GM19239 (cell line): ENCODE data around the gene NDUFB2.
A peak's percentile ranks its signal among the peaks of the same experiment; 100 is the strongest.
"Not testable (repeated sequence)": the region's sequence is repeated elsewhere in the genome, so short reads cannot be mapped to it uniquely, and the experiment has no call there.

Source experiments
- DNase-seq: peaks from one replicate; pipeline ENCODE4 v3.0.0; 2011; ENCODE audit warnings: low spot score; ENCODE audit not compliant: insufficient read length
- FAIRE-seq: peaks from 2 replicates; lab custom pipeline; 2011; peaks lifted over from hg19 to GRCh38; lab: Jason Lieb, UNC

The NDUFB2 gene

GRCh38 chr7:140696680-140697446, at the start of gene NDUFB2:
TSS of gene NDUFB2 (plus strand) at chr7:140696708. CDS start at chr7:140696745, 37 bp downstream.
- FAIRE-seq = peak; percentile 91

DNA sequence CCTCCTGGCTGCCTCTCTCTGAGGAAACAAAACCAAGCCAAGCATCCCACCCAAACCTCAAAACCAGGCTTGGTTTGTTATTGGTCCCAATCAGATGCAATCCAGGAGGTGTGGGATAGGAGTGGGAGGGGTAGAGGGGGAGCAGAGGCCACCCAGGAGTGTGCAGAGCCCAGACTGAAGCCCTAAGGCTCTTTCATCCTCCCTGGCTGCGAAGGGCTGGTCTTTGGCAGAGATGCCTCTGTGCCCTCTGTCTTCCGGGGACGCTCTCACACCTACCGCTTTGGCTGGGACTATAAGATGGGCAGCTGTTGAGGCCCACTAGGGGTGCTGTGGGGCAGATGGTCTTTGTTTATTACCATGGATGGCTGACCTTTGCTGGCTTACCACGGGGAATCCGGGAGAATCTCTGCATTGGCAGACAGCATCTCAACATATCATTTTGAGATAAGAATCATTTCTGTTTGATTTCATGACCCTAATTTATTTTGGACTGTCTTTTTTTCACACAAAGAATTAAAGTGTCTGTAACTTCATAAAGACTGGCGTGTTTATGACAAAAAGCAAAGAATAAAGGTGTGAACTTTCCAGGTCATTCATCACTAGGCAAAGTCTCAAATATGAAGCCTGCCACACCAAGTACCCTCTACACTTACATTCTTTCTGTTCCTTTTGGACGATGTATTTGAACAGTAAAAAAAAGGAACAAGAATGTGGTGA, 49.4 kb upstream of the NDUFB2 start:
- FAIRE-seq (peak; percentile 39), DNase-seq (peak; percentile 66)

More at GRCh38 chr7:140696680-140697446, at the start of gene NDUFB2:
- DNase-seq = peak; percentile 83

- FAIRE-seq = no peak
- DNase-seq = no peak
Measured at GRCh38 chr7:140649556-140650205, 46.8 kb upstream of the NDUFB2 start.

GRCh38 chr7:140650367-140650766, 46.1 kb upstream of the NDUFB2 start:
- FAIRE-seq = no peak

DNA sequence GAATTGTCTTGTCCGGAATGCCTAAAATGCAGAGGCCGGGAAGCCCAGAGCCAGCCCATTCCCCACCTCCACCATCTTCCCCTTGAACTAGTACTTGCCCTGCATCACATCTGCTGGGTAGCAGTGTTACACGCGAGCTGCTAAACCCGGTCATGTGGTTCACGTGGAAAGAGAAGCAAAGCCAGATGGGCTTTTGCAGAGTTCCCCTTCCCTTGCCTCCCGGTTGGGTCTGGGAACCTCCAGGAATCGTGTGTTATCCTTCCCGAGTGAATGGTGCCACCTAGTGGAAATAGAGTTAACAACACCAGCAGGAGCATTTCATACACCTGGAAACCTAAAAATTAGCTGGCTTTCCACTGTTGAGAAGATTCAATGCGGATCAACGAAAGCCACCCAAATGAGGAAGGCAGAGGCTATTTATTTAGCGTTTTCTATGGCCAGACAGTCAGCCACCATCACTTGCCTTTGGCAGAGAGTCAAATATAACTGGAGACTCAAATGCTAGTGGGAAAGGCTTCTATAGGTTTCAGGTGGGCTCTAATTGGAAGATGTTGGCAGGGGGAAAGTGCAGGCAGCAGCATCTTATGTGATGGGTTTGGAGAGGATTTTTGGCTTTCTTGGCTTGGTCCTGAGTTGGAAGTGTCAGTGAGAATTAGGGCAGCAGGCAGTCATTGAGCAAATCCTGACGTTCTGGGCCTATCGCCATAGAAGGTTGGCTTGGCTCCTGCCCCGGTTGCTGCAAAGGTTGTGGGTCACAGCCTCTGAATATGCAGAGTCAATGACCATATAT, 43.0 kb upstream of the NDUFB2 start:
- FAIRE-seq (peak; percentile 79), DNase-seq (no peak)

More at GRCh38 chr7:140650367-140650766, 46.1 kb upstream of the NDUFB2 start:
- no peak for DNase-seq

DNA sequence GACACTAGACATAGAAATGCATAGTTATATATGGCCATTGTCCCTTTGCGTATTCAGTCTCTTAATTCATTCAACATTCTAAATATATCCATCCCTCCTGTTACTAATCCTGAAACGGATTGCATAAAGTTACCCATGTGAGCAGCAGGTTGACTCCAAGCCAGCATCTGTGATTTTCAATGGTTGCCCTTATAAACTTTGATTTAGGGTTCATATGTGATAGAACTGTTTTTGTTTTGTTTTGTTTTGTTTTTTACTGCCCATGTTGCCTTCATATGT, 42.5 kb upstream of the NDUFB2 start:
- no peak for DNase-seq
- no peak for FAIRE-seq

DNA sequence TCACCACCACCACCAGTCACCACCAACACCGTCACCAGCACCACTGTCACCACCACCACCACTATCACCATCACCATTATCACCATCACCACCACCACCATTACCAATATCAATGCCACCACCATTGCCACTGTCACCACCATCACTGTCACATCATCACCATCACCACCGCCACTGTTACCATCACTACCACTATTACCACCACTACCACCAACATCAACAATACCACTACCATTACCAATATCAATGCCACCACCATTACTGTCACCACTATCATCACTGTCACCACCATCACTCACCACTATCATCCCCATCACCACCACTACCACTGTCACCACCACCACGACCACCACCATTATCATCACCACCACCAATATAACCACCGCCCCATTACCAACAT, 41.8 kb upstream of the NDUFB2 start:
- FAIRE-seq (no peak), DNase-seq (no peak)

DNA sequence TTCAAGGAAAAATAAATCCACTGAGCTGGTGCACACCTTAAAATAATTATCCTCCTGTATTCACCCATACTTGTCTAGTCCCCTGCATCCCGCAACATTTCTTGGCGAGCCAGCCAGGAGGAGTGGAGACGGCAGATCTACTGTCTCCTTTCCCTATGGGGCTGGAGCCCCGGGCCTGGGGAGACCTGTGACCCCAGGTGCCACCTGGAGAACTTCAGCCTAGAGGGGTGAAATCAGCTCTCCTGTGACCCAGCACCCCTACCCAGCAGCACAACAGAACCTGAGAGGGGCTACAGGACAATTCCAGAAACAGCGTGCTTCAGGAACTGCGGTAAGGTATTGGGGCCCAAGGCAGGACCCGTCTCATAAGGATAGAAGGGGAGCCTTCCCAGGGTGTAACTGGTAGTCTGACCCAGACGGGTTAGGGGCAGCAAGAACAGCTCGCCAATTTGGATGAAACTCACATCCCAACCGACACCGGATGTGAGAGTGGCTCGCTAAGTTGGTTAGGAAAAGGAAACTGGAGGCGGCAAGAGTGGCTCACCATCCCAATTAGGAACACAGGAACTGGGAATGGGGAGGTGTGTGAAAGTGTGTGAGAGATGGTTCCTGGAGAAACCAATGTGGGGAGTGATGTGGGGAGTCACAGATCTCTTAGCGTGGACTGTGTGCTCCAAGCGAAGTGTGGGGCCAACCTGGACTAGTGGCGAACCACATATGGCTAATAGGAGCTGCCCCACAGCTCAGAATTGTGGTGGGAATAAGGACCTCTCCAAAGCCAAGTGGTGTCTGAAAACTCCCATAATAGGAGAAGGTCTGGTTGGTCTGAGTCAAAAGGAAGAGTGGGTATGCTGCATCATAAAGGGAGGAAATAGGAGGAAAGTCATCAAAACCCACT, 40.7 kb upstream of the NDUFB2 start:
- FAIRE-seq = no peak
- DNase-seq = no peak

- FAIRE-seq = peak; percentile 77
- no peak for DNase-seq
Measured at GRCh38 chr7:140656548-140657515, 39.7 kb upstream of the NDUFB2 start.

DNA sequence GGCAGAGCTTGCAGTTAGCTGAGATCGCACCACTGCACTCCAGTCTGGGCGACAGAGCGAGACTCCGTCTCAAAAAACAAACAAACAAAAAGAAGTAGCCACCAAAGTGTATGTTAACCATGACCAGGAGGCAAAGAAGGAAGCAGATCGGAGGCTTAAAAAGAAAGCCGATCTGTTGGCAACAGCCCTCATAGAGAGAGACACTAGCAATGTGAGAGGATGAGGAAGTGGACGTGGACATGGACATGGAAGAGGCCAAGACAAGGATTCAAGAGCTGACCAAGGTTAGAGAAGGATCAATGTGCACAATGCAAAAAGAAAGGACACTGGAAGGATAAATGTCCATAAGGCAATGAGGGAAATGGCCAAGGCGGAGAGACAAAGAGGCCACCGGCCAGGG, 38.6 kb upstream of the NDUFB2 start:
- no peak for DNase-seq
- FAIRE-seq = no peak

GRCh38 chr7:140659856-140660255, 36.7 kb upstream of the NDUFB2 start:
- FAIRE-seq = no peak
- no peak for DNase-seq

- FAIRE-seq (no peak), DNase-seq (no peak)
Measured at GRCh38 chr7:140661124-140661523, 35.4 kb upstream of the NDUFB2 start.

DNA sequence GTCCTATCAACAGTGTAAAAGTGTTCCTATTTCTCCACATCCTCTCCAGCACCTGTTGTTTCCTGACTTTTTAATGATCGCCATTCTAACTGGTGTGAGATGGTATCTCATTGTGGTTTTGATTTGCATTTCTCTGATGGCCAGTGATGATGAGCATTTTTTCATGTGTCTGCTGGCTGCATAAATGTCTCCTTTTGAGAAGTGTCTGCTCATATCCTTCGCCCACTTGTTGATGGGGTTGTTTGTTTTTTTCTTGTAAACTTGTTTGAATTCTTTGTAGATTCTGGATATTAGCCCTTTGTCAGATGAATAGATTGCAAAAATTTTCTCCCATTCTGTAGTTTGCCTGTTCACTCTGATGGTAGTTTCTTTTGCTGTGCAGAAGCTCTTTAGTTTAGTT, 33.6 kb upstream of the NDUFB2 start:
- not testable (repeated sequence) for DNase-seq, FAIRE-seq

DNA sequence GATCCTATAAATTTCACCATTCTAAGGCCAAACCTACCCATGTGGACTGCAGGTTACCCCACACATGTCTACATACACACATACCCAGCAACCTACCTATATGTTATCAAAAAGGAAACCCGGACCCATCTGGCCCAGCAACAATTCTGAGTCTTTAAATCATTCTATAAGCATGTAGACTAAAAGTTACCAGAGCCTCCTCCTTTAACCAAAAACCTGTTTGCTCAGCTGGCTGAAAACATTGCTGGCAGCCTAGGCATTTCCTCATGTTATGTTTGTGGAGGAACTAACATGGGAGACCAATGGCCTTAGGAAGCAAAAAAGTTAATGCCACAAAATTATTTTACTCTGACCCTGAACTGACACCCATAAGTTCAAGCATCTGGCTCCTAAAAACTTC, 29.0 kb upstream of the NDUFB2 start:
- FAIRE-seq (no peak), DNase-seq (no peak)

DNA sequence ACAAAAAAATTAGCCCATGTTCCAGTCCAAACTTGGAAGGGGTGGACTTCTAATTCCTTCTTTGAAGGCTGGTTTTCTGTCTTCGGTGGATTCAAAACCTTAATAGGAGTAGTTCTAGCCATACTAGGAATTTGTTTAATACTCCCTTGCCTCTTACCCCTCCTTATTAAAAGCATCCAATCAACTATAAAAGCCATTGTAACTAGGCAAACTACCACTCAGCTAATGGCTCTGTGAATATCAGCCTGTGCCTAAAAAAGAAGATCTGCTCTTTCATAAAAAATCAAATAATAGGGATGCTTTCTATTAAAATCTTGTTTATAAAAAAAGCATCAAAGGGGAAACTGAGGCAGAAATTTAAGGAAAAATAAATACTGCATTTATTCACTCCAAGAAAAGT, 27.9 kb upstream of the NDUFB2 start:
- no peak for FAIRE-seq
- no peak for DNase-seq

DNA sequence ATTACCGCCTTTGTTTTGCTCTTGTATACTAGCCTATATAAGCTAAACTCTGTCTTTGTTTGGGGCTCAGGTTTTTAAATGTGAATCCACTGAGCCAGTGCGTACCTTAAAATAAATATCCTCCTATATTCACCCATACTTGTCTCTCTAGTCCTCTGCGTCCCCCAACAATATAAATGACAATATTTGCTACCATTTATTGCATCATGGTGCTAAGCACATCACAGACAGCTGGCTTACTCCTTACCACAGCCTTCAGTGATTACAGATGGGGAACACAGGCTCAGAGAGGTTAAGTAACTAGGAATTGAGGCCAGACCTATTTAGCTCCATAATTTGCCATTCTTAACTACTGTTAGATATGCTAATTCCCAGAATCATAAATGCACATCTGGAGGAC, 27.2 kb upstream of the NDUFB2 start:
- DNase-seq = no peak
- FAIRE-seq = no peak

- not testable (repeated sequence) for FAIRE-seq
Measured at GRCh38 chr7:140669862-140670261, 26.6 kb upstream of the NDUFB2 start.

DNA sequence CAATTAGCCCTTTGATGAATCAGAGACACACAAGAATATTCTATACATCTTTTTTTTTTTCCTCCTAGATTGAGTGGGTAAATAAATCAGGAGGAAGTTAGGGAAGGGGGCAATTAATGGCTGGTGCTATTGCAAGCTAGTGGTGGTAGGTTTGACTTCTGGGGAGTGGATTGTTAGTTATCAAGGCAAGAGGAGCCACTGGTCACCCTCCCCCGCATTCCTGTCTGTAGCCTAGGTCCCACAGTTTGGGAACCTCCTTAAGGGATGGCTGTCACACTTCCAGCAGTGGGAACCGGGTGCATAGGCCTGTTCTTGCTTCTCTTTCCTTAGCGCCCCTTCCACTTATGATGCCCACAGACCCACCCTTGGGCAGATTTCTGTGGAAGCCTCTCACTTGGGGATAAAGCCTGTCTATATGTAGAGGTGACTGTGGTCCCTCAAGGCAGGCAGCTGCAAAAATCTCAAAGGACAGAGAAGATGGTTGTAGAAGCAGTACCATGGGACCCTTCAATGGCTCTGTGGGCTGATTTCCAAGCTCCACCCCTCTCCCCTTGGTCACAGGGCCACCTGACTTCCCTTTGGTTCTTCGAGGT, 26.1 kb upstream of the NDUFB2 start:
- FAIRE-seq (no peak), DNase-seq (no peak)

More at GRCh38 chr7:140669862-140670261, 26.6 kb upstream of the NDUFB2 start:
- DNase-seq = not testable (repeated sequence)
